ENCODE data around the gene ZNF490.
"Not testable (repeated sequence)": the region's sequence is repeated elsewhere in the genome, so short reads cannot be mapped to it uniquely, and the experiment has no call there.

The ZNF490 gene

DNA sequence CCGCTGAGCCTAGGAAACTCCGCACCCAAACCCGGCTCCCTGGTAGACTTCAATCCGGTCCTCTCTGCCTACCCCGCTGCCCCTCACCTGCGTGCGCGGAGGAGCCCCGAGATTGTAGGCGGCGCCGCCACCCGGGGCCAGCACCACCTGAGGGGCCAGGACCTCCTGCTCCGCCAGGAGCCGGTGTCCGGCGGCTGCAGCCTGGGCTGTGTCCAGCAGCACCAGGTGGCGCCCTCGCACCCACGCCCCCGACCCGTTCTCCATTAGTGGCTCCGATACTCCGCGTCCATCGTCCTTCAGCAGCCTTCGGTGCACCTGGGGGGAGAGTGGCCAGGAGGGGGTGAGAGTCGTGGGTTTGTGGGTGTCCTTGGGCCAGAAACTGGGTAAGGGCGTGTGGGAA, 37.5 kb upstream of the ZNF490 start:
- no peak for DNase-seq (ENCODE audit: low spot score)
- H3K27ac ChIP-seq, result no peak overlapping the region
- ChIA-PET POLR2A (ENCODE audit: low non-redundant PET) (no interaction called here), CTCF (no interaction called here)
- TF ChIP-seq, protein P1, sequence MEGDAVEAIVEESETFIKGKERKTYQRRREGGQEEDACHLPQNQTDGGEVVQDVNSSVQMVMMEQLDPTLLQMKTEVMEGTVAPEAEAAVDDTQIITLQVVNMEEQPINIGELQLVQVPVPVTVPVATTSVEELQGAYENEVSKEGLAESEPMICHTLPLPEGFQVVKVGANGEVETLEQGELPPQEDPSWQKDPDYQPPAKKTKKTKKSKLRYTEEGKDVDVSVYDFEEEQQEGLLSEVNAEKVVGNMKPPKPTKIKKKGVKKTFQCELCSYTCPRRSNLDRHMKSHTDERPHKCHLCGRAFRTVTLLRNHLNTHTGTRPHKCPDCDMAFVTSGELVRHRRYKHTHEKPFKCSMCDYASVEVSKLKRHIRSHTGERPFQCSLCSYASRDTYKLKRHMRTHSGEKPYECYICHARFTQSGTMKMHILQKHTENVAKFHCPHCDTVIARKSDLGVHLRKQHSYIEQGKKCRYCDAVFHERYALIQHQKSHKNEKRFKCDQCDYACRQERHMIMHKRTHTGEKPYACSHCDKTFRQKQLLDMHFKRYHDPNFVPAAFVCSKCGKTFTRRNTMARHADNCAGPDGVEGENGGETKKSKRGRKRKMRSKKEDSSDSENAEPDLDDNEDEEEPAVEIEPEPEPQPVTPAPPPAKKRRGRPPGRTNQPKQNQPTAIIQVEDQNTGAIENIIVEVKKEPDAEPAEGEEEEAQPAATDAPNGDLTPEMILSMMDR (conservative IDR thresholded peaks at IDR 0.05; ENCODE audit: low read depth), result peak; percentile 61

DNA sequence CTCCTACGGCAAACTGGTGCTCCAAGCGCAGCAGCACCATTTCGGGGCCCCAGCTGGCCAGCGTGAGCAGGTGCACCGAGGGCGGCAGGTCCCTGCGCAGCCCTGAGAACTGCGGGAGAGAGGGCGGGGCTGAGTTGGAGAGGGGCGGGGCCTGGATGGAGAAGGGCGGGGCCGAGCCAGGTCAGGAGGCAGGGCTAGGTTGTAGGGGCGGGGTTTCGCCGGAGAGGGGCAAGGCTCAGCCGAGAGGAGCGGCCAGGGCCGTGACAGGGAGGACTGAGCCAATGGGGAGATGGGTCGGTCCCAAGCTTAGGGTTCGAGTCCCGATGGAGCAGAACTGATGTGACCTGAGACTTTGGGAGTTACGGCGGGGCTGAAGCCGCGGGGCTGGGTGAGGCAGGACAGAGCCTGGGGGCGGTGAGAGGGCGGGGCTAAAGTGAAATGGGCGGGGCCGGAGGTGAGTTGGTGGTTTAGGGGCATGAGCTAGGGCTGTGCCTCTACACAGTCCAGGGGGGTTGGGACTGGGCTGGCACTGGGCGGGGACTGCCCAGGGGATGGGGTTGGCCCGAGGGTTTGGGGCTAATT, 37.0 kb upstream of the ZNF490 start:
- CTCF ChIA-PET, result interaction anchor here (0.7 kb wide), 3 partner anchors 15 to 281 kb away, joined by 3 to 6 read pairs (median 5); no protein-coding TSS in a partner anchor
- peak; percentile 74 for DNase-seq (ENCODE audit: low spot score)
- no peak overlapping the region for H3K27ac ChIP-seq
- TF ChIP-seq, protein P1 (conservative IDR thresholded peaks at IDR 0.05; ENCODE audit: low read depth), result no peak
- POLR2A ChIA-PET (ENCODE audit: low non-redundant PET), result no interaction called here

DNA sequence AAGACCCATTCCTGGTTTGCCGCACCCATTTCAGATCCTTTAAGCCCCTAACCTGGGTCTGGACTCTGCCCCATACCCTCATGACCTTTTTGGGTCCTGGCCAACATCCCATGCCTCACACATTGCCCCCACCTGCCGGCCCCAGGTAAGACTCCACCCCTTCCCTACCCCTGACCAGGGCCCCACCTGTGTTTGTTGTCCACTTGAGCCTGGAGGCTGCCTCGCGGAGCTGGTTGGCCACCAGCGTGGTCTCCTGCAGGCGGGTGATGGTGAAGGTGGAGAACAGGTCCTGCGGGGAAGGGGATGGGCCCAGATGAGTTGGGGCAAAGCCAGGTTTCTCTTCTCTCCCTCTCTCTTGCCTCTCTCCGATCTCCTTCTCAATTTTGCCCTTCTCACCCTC, 36.4 kb upstream of the ZNF490 start:
- no peak overlapping the region for H3K27ac ChIP-seq
- ChIA-PET POLR2A (ENCODE audit: low non-redundant PET) (no interaction called here), CTCF (interaction anchor here (0.7 kb wide), 3 partner anchors 15 to 280 kb away, joined by 3 to 6 read pairs (median 5); no protein-coding TSS in a partner anchor)
- DNase-seq (ENCODE audit: low spot score), result no peak
- TF ChIP-seq, protein P1 (conservative IDR thresholded peaks at IDR 0.05; ENCODE audit: low read depth), result no peak

- ChIA-PET CTCF (interaction anchor here (0.5 kb wide), 1 partner anchor 207 kb away, joined by 5 read pairs; no protein-coding TSS in a partner anchor), POLR2A (ENCODE audit: low non-redundant PET) (no interaction called here)
- peak overlapping the region; percentile 14; the same call in 1 of the 2 replicates for H3K27ac ChIP-seq
- TF ChIP-seq, protein P1 (conservative IDR thresholded peaks at IDR 0.05; ENCODE audit: low read depth), result no peak
- DNase-seq (ENCODE audit: low spot score), result no peak
These were observed 35.9 kb upstream of the ZNF490 start for GRCh38 chr19:12646551-12646950.

DNA sequence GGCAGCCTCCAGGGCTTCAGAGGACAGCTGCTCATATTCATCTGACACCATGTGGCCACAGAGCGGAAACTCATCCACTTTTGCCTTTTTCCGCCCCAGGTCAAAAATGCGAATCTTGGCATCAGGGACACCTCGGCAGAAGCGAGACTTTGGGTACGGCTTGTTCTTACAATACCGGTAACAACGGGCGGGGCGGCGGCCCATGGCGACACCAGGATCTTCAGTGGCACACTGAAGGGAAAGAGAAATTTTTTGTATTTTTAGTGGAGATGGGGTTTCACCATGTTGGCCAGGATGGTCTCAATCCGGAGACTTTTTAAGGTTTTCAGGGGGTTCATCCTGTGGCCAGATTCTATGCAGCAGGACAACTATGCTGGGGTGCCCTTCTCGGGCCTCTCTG, 33.1 kb upstream of the ZNF490 start:
- H3K27ac ChIP-seq; POLR2A ChIA-PET (ENCODE audit: low non-redundant PET); CTCF ChIA-PET; DNase-seq (ENCODE audit: low spot score): not testable (repeated sequence)

DNA sequence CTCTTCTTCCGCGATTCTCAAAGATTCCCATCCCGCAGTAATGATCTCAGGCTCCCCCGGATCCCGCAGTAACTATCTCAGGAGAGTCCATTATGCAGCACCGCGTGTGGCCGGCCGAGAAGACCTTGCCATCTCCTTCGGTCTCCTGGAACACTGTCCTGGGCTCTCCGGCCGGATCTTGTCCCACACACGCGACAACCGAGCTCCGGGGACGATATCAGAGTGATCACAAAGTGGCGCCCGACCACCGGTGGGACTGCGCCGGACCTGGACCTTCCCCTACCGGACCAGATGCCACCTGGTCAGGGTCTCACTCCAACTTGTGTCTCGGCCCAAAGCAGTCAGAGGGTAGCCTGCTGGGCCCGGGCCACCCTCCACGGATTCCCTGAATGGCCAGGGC, 31.9 kb upstream of the ZNF490 start:
- ChIA-PET POLR2A (ENCODE audit: low non-redundant PET) (no interaction called here), CTCF (interaction anchor here (0.5 kb wide), 1 partner anchor 53 kb away, joined by 3 read pairs; no protein-coding TSS in a partner anchor)
- no peak for DNase-seq (ENCODE audit: low spot score)
- TF ChIP-seq, protein P1 (conservative IDR thresholded peaks at IDR 0.05; ENCODE audit: low read depth), result no peak
- no peak overlapping the region for H3K27ac ChIP-seq

- no peak for DNase-seq (ENCODE audit: low spot score)
- ChIA-PET POLR2A (ENCODE audit: low non-redundant PET) (no interaction called here), CTCF (no interaction called here)
- H3K27ac ChIP-seq, result no peak overlapping the region
- TF ChIP-seq, protein P1 (conservative IDR thresholded peaks at IDR 0.05; ENCODE audit: low read depth), result no peak
These were observed 30.8 kb upstream of the ZNF490 start for GRCh38 chr19:12641456-12641855.

Data from RWPE1 (cell line).